ENCODE measurements around the gene SEMA5A. TPM values are rescaled to one million over a fixed set of nuclear protein-coding genes. Genes with fewer than 3 reads are reported as not detected.

Gene SEMA5A
- total and polyA plus RNA-seq, 7 donors = 0.24 to 3.9 (median 0.66) TPM

DNA sequence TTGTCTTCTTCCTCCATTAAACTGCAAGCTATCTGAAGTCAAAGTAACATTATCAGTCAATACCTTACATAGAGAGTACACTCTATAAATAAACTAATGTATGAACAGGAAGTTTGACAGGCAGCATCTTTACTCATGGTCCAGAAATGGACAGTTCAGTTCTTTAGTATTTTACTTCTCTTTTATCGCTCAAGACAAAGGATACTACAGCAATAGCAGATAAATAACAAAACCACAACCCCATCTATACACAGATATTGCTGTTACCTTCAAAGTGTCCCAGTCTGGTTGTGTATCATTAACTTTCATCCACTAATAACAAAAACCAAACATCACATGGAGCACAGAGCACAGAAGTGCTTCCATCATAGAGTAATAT is 46.4 kb downstream of the SEMA5A start:
- Histone ChIP-seq H3K4me3 (no peak overlapping the region), H3K36me3 (ENCODE audit: insufficient read depth in 1 of 2, low read depth in 1 of 2) (no peaks in the 10 kb centered on the region), H3K27me3 (ENCODE audit: insufficient read depth in 3 of 3, low read length in 2 of 3) (no peaks in the 10 kb centered on the region), H3K27ac (no peak overlapping the region), H3K9me3 (no peaks in the 10 kb centered on the region), H3K4me1 (no peaks in the 10 kb centered on the region)
- ATAC-seq (no peak), DNase-seq (no peak)
- TF ChIP-seq, protein P1, sequence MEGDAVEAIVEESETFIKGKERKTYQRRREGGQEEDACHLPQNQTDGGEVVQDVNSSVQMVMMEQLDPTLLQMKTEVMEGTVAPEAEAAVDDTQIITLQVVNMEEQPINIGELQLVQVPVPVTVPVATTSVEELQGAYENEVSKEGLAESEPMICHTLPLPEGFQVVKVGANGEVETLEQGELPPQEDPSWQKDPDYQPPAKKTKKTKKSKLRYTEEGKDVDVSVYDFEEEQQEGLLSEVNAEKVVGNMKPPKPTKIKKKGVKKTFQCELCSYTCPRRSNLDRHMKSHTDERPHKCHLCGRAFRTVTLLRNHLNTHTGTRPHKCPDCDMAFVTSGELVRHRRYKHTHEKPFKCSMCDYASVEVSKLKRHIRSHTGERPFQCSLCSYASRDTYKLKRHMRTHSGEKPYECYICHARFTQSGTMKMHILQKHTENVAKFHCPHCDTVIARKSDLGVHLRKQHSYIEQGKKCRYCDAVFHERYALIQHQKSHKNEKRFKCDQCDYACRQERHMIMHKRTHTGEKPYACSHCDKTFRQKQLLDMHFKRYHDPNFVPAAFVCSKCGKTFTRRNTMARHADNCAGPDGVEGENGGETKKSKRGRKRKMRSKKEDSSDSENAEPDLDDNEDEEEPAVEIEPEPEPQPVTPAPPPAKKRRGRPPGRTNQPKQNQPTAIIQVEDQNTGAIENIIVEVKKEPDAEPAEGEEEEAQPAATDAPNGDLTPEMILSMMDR (IDR thresholded peaks at IDR 0.05) = no peak
- intact Hi-C loops (cut with DNase I) = no loop called here
- 94 to 96% (median 94%) methylated on average over 1 of the region's 1 CpG for WGBS, 3 donors

DNA sequence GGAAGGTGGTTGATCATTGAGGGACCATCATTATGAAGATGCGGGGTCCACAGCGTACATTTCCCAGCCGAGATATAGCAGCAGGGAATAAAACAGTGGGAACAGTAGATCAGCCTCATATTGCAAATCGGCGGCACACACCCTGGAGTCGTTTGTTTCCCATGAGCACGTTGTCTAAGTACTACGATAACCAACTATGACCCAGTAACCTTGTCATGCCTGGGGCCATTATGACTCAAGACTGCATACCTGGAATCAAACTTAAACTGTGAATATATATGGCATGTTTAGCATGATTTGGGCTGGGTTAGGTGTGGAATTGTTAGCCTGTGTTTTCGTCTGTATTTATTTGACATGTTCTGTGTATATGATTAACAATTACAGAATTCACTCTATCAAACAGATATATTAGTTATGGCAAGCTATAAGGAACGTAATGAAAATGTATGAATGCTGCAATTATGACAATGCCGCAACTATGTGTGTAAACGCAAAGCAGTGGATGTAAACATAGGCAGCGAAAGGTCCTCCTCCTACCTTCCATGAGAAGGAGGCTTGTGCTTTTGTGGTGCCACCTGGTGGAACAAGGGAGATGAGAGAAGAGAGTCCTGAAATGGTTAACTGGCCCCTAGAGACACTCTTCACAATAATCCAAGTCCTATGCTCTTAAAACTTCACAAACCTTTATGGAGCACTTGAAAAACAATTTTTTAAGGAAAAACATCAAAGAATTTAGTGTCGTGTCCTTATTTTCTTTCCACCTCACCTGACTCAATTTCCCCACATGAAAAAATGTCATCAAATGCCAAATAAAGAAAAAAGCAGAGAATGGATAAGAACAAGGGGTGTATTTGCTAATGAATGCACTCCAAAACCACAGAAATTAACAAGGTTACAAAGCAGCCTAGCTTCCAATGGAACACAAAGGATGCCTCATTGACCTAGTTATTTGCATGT is 47.1 kb downstream of the SEMA5A start:
- Histone ChIP-seq H3K27ac (no peak overlapping the region), H3K9me3 (no peaks in the 10 kb centered on the region), H3K4me1 (no peaks in the 10 kb centered on the region), H3K36me3 (ENCODE audit: insufficient read depth in 1 of 2, low read depth in 1 of 2) (no peaks in the 10 kb centered on the region), H3K27me3 (ENCODE audit: insufficient read depth in 3 of 3, low read length in 2 of 3) (no peaks in the 10 kb centered on the region), H3K4me3 (no peak overlapping the region)
- no peak for ATAC-seq
- intact Hi-C loops (cut with DNase I) = no loop called here
- TF ChIP-seq, protein P1 (IDR thresholded peaks at IDR 0.05) = no peak
- 93 to 96% (median 93%) methylated on average over 14 of the region's 14 CpGs for WGBS, 3 donors
- DNase-seq = no peak

DNA sequence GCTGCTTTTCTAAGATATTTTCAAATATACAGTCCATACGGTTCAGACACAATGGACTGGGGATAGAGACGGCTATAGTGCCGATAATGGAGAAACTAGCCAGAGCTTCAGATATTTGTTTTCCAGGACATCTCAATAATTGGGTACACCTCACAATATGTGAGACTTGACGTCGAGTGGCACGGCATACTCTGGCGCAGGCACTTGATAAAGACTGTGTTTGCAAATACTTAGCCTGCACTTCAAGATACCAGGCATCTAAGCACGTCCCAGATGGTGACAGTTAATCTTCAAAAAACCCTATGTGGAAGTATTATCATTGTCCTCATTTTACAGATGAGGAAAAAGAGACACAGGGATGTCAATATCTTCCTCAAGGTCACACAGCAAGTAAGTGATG is 48.5 kb downstream of the SEMA5A start:
- DNase-seq = no peak
- intact Hi-C loops (cut with DNase I) = no loop called here
- Histone ChIP-seq H3K4me1 (no peaks in the 10 kb centered on the region), H3K36me3 (ENCODE audit: insufficient read depth in 1 of 2, low read depth in 1 of 2) (no peaks in the 10 kb centered on the region), H3K9me3 (no peaks in the 10 kb centered on the region), H3K4me3 (no peak overlapping the region), H3K27me3 (ENCODE audit: insufficient read depth in 3 of 3, low read length in 2 of 3) (no peaks in the 10 kb centered on the region), H3K27ac (no peak overlapping the region)
- TF ChIP-seq, protein P1 (IDR thresholded peaks at IDR 0.05) = no peak
- ATAC-seq = no peak
- 88 to 90% (median 89%) methylated on average over 8 of the region's 8 CpGs for WGBS, 3 donors

DNA sequence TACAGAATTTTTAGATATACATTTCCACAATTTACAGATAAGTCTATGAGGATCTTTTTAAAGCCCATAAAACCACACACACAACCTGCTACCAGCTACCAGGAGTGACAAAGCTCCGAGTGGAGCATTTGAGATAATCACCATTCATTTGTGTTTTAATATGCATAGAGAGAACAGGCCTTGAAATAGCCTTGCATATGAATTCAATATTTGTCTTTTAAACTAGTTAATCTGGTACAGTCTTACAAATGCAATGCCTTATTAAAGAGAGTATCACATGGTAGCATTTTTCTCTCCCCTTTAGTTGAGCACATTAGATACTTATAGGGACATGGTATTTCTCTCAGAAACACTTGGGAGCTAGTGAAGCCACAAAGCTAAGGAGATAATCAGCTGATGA is 49.1 kb downstream of the SEMA5A start:
- DNase-seq (no peak), ATAC-seq (no peak)
- Histone ChIP-seq H3K4me1 (no peaks in the 10 kb centered on the region), H3K9me3 (no peaks in the 10 kb centered on the region), H3K27me3 (ENCODE audit: insufficient read depth in 3 of 3, low read length in 2 of 3) (no peaks in the 10 kb centered on the region), H3K27ac (no peak overlapping the region), H3K36me3 (ENCODE audit: insufficient read depth in 1 of 2, low read depth in 1 of 2) (no peaks in the 10 kb centered on the region), H3K4me3 (no peak overlapping the region)
- intact Hi-C loops (cut with DNase I) = no loop called here
- 78 to 83% (median 80%) methylated on average over 1 of the region's 1 CpG for WGBS, 3 donors
- TF ChIP-seq, protein P1 (IDR thresholded peaks at IDR 0.05) = no peak
